ENCODE data around the gene TYRO3. TPM values are rescaled to one million over a fixed set of nuclear protein-coding genes. Genes with fewer than 3 reads are reported as not detected.

TYRO3 gene
- total and polyA plus RNA-seq, 2 of the 13 experiments (the other 11 are each of a cell fraction or from before 2014, with no cell fraction given) = 24.0 to 43.6 TPM

GRCh38 chr15:41621200-41622193 is 62.5 kb downstream of the TYRO3 start (continued):
- TF ChIP-seq ZNF496 (CRISPR knock-in tag; IDR thresholded peaks at IDR 0.05; ENCODE audit: insufficient replicate concordance) (peak; percentile 76), ZNF468 (CRISPR knock-in tag; IDR thresholded peaks at IDR 0.05) (no peak), HNRNPH1 (optimal IDR thresholded peaks at IDR 0.05; ENCODE audit: low read depth, low read length) (no peak), ZNF83 (CRISPR knock-in tag; IDR thresholded peaks at IDR 0.05; ENCODE audit: borderline replicate concordance) (peak; percentile 96; the same call in 1 of the 2 replicates), HOXA7 (CRISPR knock-in tag; IDR thresholded peaks at IDR 0.05) (peak; percentile 97), E2F1 (CRISPR knock-in tag; IDR thresholded peaks at IDR 0.05) (peak; percentile 90), KDM6A (CRISPR knock-in tag; IDR thresholded peaks at IDR 0.05; ENCODE audit: low read depth) (no peak), MED8 (CRISPR knock-in tag; IDR thresholded peaks at IDR 0.05; ENCODE audit: insufficient replicate concordance) (peak; percentile 94), UBTF (CRISPR knock-in tag; IDR thresholded peaks at IDR 0.05) (peak; percentile 68), ISL2 (CRISPR knock-in tag; IDR thresholded peaks at IDR 0.05) (peak; percentile 79), KLF16 (CRISPR knock-in tag; IDR thresholded peaks at IDR 0.05) (peak; percentile 96), ZNF10 (CRISPR knock-in tag; IDR thresholded peaks at IDR 0.05; ENCODE audit: borderline replicate concordance, low read depth) (peak; percentile 23; the same call in 1 of the 2 replicates), SOX13 (IDR thresholded peaks at IDR 0.05) (no peak; the same call in 1 of the 2 replicates), SOX13 (CRISPR knock-in tag; conservative IDR thresholded peaks at IDR 0.05 in 1 of 2, IDR thresholded peaks at IDR 0.05 in 1 of 2) (peak in 1 of 2 experiments; percentile 53; a peak in 2 of 4 replicates), ZNF619 (CRISPR knock-in tag; IDR thresholded peaks at IDR 0.05) (no peak; the same call in 1 of the 2 replicates), ZEB1 (IDR thresholded peaks at IDR 0.05; ENCODE audit: insufficient replicate concordance, low read depth) (peak; percentile 34), PPARG (CRISPR knock-in tag; conservative IDR thresholded peaks at IDR 0.05) (peak; percentile 29; the same call in 1 of the 2 replicates), ERF (CRISPR knock-in tag; IDR thresholded peaks at IDR 0.05) (peak; percentile 96), TCF12 (IDR thresholded peaks at IDR 0.05) (no peak), TCF12 (CRISPR knock-in tag; IDR thresholded peaks at IDR 0.05) (peak; percentile 85)
- TF ChIP-seq, protein P1, sequence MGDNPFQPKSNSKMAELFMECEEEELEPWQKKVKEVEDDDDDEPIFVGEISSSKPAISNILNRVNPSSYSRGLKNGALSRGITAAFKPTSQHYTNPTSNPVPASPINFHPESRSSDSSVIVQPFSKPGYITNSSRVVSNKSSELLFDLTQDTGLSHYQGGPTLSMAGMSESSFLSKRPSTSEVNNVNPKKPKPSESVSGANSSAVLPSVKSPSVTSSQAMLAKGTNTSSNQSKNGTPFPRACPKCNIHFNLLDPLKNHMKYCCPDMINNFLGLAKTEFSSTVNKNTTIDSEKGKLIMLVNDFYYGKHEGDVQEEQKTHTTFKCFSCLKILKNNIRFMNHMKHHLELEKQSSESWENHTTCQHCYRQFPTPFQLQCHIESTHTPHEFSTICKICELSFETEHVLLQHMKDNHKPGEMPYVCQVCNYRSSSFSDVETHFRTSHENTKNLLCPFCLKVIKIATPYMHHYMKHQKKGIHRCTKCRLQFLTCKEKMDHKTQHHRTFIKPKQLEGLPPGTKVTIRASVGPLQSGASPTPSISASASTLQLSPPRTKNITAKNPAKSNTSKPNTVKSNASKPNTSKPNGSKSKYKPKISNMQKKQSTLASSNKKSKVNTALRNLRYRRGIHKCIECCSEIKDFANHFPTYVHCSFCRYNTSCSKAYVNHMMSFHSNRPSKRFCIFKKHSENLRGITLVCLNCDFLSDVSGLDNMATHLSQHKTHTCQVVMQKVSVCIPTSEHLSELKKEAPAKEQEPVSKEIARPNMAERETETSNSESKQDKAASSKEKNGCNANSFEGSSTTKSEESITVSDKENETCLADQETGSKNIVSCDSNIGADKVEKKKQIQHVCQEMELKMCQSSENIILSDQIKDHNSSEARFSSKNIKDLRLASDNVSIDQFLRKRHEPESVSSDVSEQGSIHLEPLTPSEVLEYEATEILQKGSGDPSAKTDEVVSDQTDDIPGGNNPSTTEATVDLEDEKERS (CRISPR knock-in tag; IDR thresholded peaks at IDR 0.05) = peak; percentile 92

Measured in HepG2 (cell line).